Right lobe of liver (tissue), 4 donors: ENCODE results near the gene PKP4.

ENCODE experiments used
- CTCF ChIP-seq, 4 donors: fragments of 200-600 bp in 3 of 4; fragments of 450-650 bp in 1 of 4; IDR thresholded peaks; one replicate each; pipeline versions ENCODE4 v1.5.1 to v1.8.0; 2016 to 2022; ENCODE audit warnings: antibody characterized with exemption in 4 of 4, mild to moderate bottlenecking in 2 of 4
- POLR2A ChIP-seq: fragments of 450-650 bp; IDR thresholded peaks from one replicate; pipeline ENCODE4 v1.6.1; 2017; ENCODE audit warnings: antibody characterized with exemption, mild to moderate bottlenecking
- donor health status: DM: no; HTN: no; CAD: no.
- donor health status: DM: no; HTN: no; CAD: no.
- donor health status: DM: no; HTN: yes; CAD: no.

- TF ChIP-seq CTCF (IDR thresholded peaks at IDR 0.05) (no peak), POLR2A (no peak)
These were observed 50.4 kb downstream of the PKP4 start for GRCh38 chr2:158507141-158507540.
